ENCODE measurements around the gene GPR158. TPM values are rescaled to one million over a fixed set of nuclear protein-coding genes. Genes with fewer than 3 reads are reported as not detected.

Gene GPR158
- total RNA-seq, 1 donor from 2014 or later, result 0.34 TPM

- H3K27ac Mint-ChIP-seq, result no peak overlapping the region
Observed at GRCh38 chr10:25504838-25505237, 330.0 kb downstream of the GPR158 start.

GRCh38 chr10:25505466-25505865, 330.7 kb downstream of the GPR158 start:
- DNase-seq (ENCODE audit: low spot score), result no peak
- Mint-ChIP-seq H3K27ac (no peak overlapping the region), H3K4me3 (ENCODE audit: low read depth) (no peak overlapping the region), H3K9me3 (peaks cover 3% of the 10 kb centered on the region), H3K4me1 (ENCODE audit: low read depth) (no peaks in the 10 kb centered on the region), H3K27me3 (ENCODE audit: low read depth) (no peaks in the 10 kb centered on the region), H3K36me3 (ENCODE audit: low read depth) (no peaks in the 10 kb centered on the region)
- intact Hi-C loops (cut with micrococcal nuclease), result no loop called here

More at GRCh38 chr10:25504838-25505237, 330.0 kb downstream of the GPR158 start:
- intact Hi-C loops (cut with micrococcal nuclease), result no loop called here
- Mint-ChIP-seq H3K9me3 (peaks cover 3% of the 10 kb centered on the region), H3K36me3 (ENCODE audit: low read depth) (no peaks in the 10 kb centered on the region), H3K4me3 (ENCODE audit: low read depth) (no peak overlapping the region), H3K4me1 (ENCODE audit: low read depth) (no peaks in the 10 kb centered on the region), H3K27me3 (ENCODE audit: low read depth) (no peaks in the 10 kb centered on the region)
- no peak for DNase-seq (ENCODE audit: low spot score)

DNA sequence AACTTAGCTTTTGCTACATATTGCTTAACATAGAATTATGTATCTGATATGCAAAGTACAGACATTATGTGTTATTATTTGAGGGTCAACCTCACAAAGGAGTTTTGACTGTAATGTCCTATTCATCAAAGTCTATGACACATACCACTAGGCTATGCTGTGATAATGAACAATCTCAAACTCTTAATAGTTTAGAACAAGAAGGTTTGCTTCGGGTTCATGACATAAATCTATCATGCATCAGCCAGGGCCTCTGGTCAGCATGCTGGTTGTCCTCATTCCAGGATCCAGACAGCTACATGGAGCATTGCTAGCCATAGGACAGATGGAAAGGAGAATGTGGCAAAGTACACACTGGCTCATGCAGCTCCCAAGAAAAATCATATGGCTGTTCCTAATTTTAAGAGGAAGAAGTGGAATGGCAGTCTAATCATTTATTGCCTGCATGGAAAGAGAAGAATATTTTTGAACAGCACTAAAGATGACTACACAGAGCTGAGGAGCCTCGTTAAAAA, 332.1 kb downstream of the GPR158 start:
- Mint-ChIP-seq H3K4me3 (ENCODE audit: low read depth) (no peak overlapping the region), H3K27me3 (ENCODE audit: low read depth) (no peaks in the 10 kb centered on the region), H3K27ac (no peak overlapping the region), H3K36me3 (ENCODE audit: low read depth) (no peaks in the 10 kb centered on the region), H3K9me3 (peaks cover 10% of the 10 kb centered on the region), H3K4me1 (ENCODE audit: low read depth) (no peaks in the 10 kb centered on the region)
- no peak for DNase-seq (ENCODE audit: low spot score)
- intact Hi-C loops (cut with micrococcal nuclease), result no loop called here

GRCh38 chr10:25508112-25508815, 333.5 kb downstream of the GPR158 start:
- no peaks in the 10 kb centered on the region for H3K36me3 Mint-ChIP-seq (ENCODE audit: low read depth)
- no peaks in the 10 kb centered on the region for H3K4me1 Mint-ChIP-seq (ENCODE audit: low read depth)
- H3K27ac Mint-ChIP-seq, result no peak overlapping the region
- intact Hi-C loops (cut with micrococcal nuclease), result no loop called here
- no peak for DNase-seq (ENCODE audit: low spot score)
- H3K9me3 Mint-ChIP-seq, result peaks cover 13% of the 10 kb centered on the region
- no peak overlapping the region for H3K4me3 Mint-ChIP-seq (ENCODE audit: low read depth)
- H3K27me3 Mint-ChIP-seq (ENCODE audit: low read depth), result no peaks in the 10 kb centered on the region

DNA sequence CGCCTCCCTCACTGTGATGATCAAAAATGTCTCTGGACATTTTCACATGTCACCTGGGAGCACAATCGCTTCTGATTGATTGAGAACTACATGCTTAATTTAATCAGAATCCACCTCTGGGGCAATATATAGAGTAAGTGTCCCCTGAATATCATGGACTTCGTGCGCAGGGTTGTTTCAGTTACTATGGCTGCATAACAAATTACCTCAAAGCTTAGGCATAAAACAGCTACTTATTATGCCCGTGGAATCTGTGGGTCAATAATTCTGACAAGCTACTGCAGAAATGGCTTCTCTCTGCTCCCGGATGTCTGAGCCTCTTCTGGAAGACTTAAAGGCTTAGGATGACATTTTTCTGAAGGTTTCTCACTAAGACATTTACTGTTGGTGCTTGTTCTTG, 334.4 kb downstream of the GPR158 start:
- H3K4me3 Mint-ChIP-seq (ENCODE audit: low read depth), result no peak overlapping the region
- H3K27me3 Mint-ChIP-seq (ENCODE audit: low read depth), result no peaks in the 10 kb centered on the region
- peaks cover 19% of the 10 kb centered on the region for H3K9me3 Mint-ChIP-seq
- H3K36me3 Mint-ChIP-seq (ENCODE audit: low read depth), result no peaks in the 10 kb centered on the region
- no peak for DNase-seq (ENCODE audit: low spot score)
- no peaks in the 10 kb centered on the region for H3K4me1 Mint-ChIP-seq (ENCODE audit: low read depth)
- intact Hi-C loops (cut with micrococcal nuclease), result no loop called here
- no peak overlapping the region for H3K27ac Mint-ChIP-seq

DNA sequence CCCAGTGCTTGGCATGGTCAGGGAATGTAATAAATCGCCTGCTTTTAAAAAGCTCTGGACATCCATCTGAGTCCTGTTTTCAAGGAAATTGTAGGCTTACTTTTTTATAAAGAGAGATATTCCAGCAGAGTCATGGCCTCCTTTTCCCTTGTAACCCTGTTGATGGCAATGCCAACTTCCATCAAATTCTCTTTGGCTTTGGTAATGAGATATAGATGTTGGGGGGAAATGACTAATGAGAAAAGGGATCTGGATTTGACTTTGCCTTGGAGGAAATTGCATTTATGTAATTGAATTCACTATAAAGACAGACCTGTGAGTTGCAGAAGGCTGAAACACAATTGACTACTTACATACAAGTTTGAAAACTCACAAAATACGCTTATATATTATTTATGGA, 347.5 kb downstream of the GPR158 start:
- H3K27me3 Mint-ChIP-seq (ENCODE audit: low read depth), result no peaks in the 10 kb centered on the region
- no peak for DNase-seq (ENCODE audit: low spot score)
- H3K9me3 Mint-ChIP-seq, result peaks cover 11% of the 10 kb centered on the region
- H3K27ac Mint-ChIP-seq, result no peak overlapping the region
- intact Hi-C loops (cut with micrococcal nuclease), result no loop called here
- no peaks in the 10 kb centered on the region for H3K4me1 Mint-ChIP-seq (ENCODE audit: low read depth)
- no peak overlapping the region for H3K4me3 Mint-ChIP-seq (ENCODE audit: low read depth)
- H3K36me3 Mint-ChIP-seq (ENCODE audit: low read depth), result no peaks in the 10 kb centered on the region

GRCh38 chr10:25522946-25523608, 348.3 kb downstream of the GPR158 start:
- H3K27ac Mint-ChIP-seq, result no peak overlapping the region
- intact Hi-C loops (cut with micrococcal nuclease), result no loop called here
- no peaks in the 10 kb centered on the region for H3K36me3 Mint-ChIP-seq (ENCODE audit: low read depth)
- no peak overlapping the region for H3K4me3 Mint-ChIP-seq (ENCODE audit: low read depth)
- no peak for DNase-seq (ENCODE audit: low spot score)
- no peaks in the 10 kb centered on the region for H3K4me1 Mint-ChIP-seq (ENCODE audit: low read depth)
- peaks cover 11% of the 10 kb centered on the region for H3K9me3 Mint-ChIP-seq
- no peaks in the 10 kb centered on the region for H3K27me3 Mint-ChIP-seq (ENCODE audit: low read depth)

- H3K27me3 Mint-ChIP-seq (ENCODE audit: low read depth), result no peaks in the 10 kb centered on the region
- no peaks in the 10 kb centered on the region for H3K9me3 Mint-ChIP-seq
- no peak for DNase-seq (ENCODE audit: low spot score)
- no peaks in the 10 kb centered on the region for H3K36me3 Mint-ChIP-seq (ENCODE audit: low read depth)
- no peak overlapping the region for H3K27ac Mint-ChIP-seq
- intact Hi-C loops (cut with micrococcal nuclease), result no loop called here
- no peak overlapping the region for H3K4me3 Mint-ChIP-seq (ENCODE audit: low read depth)
- no peaks in the 10 kb centered on the region for H3K4me1 Mint-ChIP-seq (ENCODE audit: low read depth)
Observed at GRCh38 chr10:25530306-25530705, 355.5 kb downstream of the GPR158 start.

GRCh38 chr10:25531457-25532061, 356.8 kb downstream of the GPR158 start:
- H3K36me3 Mint-ChIP-seq (ENCODE audit: low read depth), result no peaks in the 10 kb centered on the region
- no peak for DNase-seq (ENCODE audit: low spot score)
- H3K9me3 Mint-ChIP-seq, result no peaks in the 10 kb centered on the region
- H3K4me1 Mint-ChIP-seq (ENCODE audit: low read depth), result no peaks in the 10 kb centered on the region
- no peak overlapping the region for H3K27ac Mint-ChIP-seq
- H3K4me3 Mint-ChIP-seq (ENCODE audit: low read depth), result no peak overlapping the region
- intact Hi-C loops (cut with micrococcal nuclease), result no loop called here
- no peaks in the 10 kb centered on the region for H3K27me3 Mint-ChIP-seq (ENCODE audit: low read depth)

DNA sequence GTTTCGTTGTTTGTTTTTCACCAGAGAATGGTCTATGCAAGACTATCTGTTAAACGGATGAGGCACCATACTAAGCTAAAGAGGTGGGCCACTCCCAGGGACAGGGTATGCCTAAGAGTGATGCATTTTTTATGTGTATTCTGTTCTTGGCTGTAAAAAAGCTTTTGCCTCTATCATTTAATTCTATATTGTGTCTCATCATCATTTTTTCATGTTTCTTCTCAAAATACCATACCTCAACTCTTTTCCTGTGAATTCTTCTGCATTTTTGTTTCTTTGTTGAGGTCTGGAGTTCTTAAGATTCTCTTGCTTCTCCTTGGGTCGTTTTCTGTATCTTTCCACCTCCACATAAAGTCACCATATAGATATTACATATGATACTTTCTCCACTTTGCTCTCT, 357.4 kb downstream of the GPR158 start:
- DNase-seq (ENCODE audit: low spot score), result no peak
- no peaks in the 10 kb centered on the region for H3K4me1 Mint-ChIP-seq (ENCODE audit: low read depth)

DNA sequence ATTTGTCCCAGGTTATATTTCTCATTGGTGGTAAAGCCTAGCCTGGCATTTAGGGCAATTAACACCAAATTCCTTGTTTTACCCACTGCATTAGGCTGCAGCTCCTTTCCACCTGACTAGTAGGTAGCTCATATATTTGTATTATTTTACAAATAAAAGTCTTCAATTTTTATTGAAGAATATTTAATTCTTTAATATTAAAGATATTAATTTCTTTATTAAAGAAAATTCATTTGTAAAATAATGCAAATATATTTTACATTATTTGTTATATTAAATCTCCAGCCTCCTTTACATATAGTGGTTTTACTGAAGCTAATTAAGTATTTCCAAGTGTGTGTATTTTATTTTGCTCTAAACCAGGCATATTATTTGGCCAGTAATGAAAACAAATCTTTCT, 361.2 kb downstream of the GPR158 start:
- DNase-seq (ENCODE audit: low spot score), result no peak
- intact Hi-C loops (cut with micrococcal nuclease), result no loop called here
- Mint-ChIP-seq H3K9me3 (no peaks in the 10 kb centered on the region), H3K36me3 (ENCODE audit: low read depth) (no peaks in the 10 kb centered on the region), H3K27me3 (ENCODE audit: low read depth) (no peaks in the 10 kb centered on the region), H3K27ac (no peak overlapping the region), H3K4me3 (ENCODE audit: low read depth) (no peak overlapping the region), H3K4me1 (ENCODE audit: low read depth) (no peaks in the 10 kb centered on the region)

More for the DNA sequence above, 357.4 kb downstream of the GPR158 start:
- intact Hi-C loops (cut with micrococcal nuclease), result no loop called here
- Mint-ChIP-seq H3K36me3 (ENCODE audit: low read depth) (no peaks in the 10 kb centered on the region), H3K27ac (no peak overlapping the region), H3K27me3 (ENCODE audit: low read depth) (no peaks in the 10 kb centered on the region), H3K9me3 (no peaks in the 10 kb centered on the region), H3K4me3 (ENCODE audit: low read depth) (no peak overlapping the region)

- Mint-ChIP-seq H3K27ac (no peak overlapping the region), H3K4me1 (ENCODE audit: low read depth) (no peaks in the 10 kb centered on the region), H3K9me3 (peaks cover 3% of the 10 kb centered on the region)
Observed at GRCh38 chr10:25547382-25547781, 372.6 kb downstream of the GPR158 start.

GRCh38 chr10:25552283-25552919, 377.6 kb downstream of the GPR158 start:
- Mint-ChIP-seq H3K27ac (no peak overlapping the region), H3K4me1 (ENCODE audit: low read depth) (no peaks in the 10 kb centered on the region), H3K36me3 (ENCODE audit: low read depth) (no peaks in the 10 kb centered on the region), H3K9me3 (no peaks in the 10 kb centered on the region), H3K27me3 (ENCODE audit: low read depth) (no peaks in the 10 kb centered on the region), H3K4me3 (ENCODE audit: low read depth) (no peak overlapping the region)
- no peak for DNase-seq (ENCODE audit: low spot score)
- intact Hi-C loops (cut with micrococcal nuclease), result no loop called here

More at GRCh38 chr10:25547382-25547781, 372.6 kb downstream of the GPR158 start:
- no peak overlapping the region for H3K4me3 Mint-ChIP-seq (ENCODE audit: low read depth)
- intact Hi-C loops (cut with micrococcal nuclease), result no loop called here
- no peaks in the 10 kb centered on the region for H3K27me3 Mint-ChIP-seq (ENCODE audit: low read depth)
- no peak for DNase-seq (ENCODE audit: low spot score)
- no peaks in the 10 kb centered on the region for H3K36me3 Mint-ChIP-seq (ENCODE audit: low read depth)

Measured in activated T-helper 2 cell treated with anti-CD3 and anti-CD28 coated beads, Interferon-gamma antibody, Interleukin-2, Interleukin-4, amounts not matched to agents 10 μg/mL and 5 μg/mL and 100 μg/mL, durations not matched to agents 14 hours and 24 hours and 36 hours (primary cell).